ENCODE results near the gene PRRX2. TPM values are rescaled to one million over a fixed set of nuclear protein-coding genes. Genes with fewer than 3 reads are reported as not detected.

PRRX2 gene
- total and polyA plus RNA-seq, 2 of the 13 experiments (the other 11 are each of a cell fraction or from before 2014, with no cell fraction given) = 0.05 TPM; not detected in 1

GRCh38 chr9:129624947-129625346 lies 40.5 kb upstream of the PRRX2 start (continued):
- TF ChIP-seq ZNF605 (CRISPR knock-in tag; IDR thresholded peaks at IDR 0.05) = no peak
- TF ChIP-seq GABPA (IDR thresholded peaks at IDR 0.05; ENCODE audit: low read depth, low read length) = no peak
- TF ChIP-seq GABPA (CRISPR knock-in tag; IDR thresholded peaks at IDR 0.05; ENCODE audit: low read depth) = peak; percentile 40; the same call in 1 of the 2 replicates
- no peak for TF ChIP-seq ZNF577 (CRISPR knock-in tag; IDR thresholded peaks at IDR 0.05; ENCODE audit: borderline replicate concordance, low read depth)
- no peak for TF ChIP-seq MAFF (IDR thresholded peaks at IDR 0.05; ENCODE audit: low read depth, low read length)
- no peak for TF ChIP-seq AKNA (CRISPR knock-in tag; IDR thresholded peaks at IDR 0.05; ENCODE audit: borderline replicate concordance)
- TF ChIP-seq CHCHD3 (CRISPR knock-in tag; IDR thresholded peaks at IDR 0.05) = no peak
- no peak for TF ChIP-seq ZNF724P (CRISPR knock-in tag; IDR thresholded peaks at IDR 0.05; ENCODE audit: borderline replicate concordance)
- no peak for TF ChIP-seq DBP (CRISPR knock-in tag; IDR thresholded peaks at IDR 0.05; ENCODE audit: not compliant biosample characterization)
- no peak for TF ChIP-seq ZNF749 (CRISPR knock-in tag; IDR thresholded peaks at IDR 0.05; ENCODE audit: borderline replicate concordance)
- TF ChIP-seq XRCC5 (optimal IDR thresholded peaks at IDR 0.05; ENCODE audit: low read length) = no peak
- no peak for TF ChIP-seq SOX13 (IDR thresholded peaks at IDR 0.05)
- TF ChIP-seq SOX13 (CRISPR knock-in tag; conservative IDR thresholded peaks at IDR 0.05 in 1 of 2, IDR thresholded peaks at IDR 0.05 in 1 of 2) = no peak
- no peak for TF ChIP-seq MXD1 (CRISPR knock-in tag; IDR thresholded peaks at IDR 0.05)
- TF ChIP-seq CTCF (CRISPR knock-in tag; IDR thresholded peaks at IDR 0.05) = 0 out of 2 replicates have a peak, but pooled peaks have one; percentile 18
- TF ChIP-seq ZNF550 (CRISPR knock-in tag; IDR thresholded peaks at IDR 0.05; ENCODE audit: borderline replicate concordance) = no peak
- no peak for TF ChIP-seq SRSF9 (IDR thresholded peaks at IDR 0.05; ENCODE audit: borderline replicate concordance, insufficient read depth, low read depth, low read length, poor library complexity, severe bottlenecking)
- no peak for TF ChIP-seq SRSF4 (IDR thresholded peaks at IDR 0.05; ENCODE audit: low read depth, low read length, poor library complexity, severe bottlenecking)
- TF ChIP-seq SIX4 (CRISPR knock-in tag; IDR thresholded peaks at IDR 0.05) = no peak
- no peak for TF ChIP-seq CCAR2 (optimal IDR thresholded peaks at IDR 0.05; ENCODE audit: low read depth, low read length)
- no peak for TF ChIP-seq PAX8 (CRISPR knock-in tag; IDR thresholded peaks at IDR 0.05; ENCODE audit: borderline replicate concordance)
- no peak for TF ChIP-seq ZNF784 (CRISPR knock-in tag; IDR thresholded peaks at IDR 0.05; ENCODE audit: borderline replicate concordance)

Data from HepG2 (cell line).